ENCODE results near the gene GALNT12. TPM values are rescaled to one million over a fixed set of nuclear protein-coding genes. Genes with fewer than 3 reads are reported as not detected.
A peak's percentile ranks its signal among the peaks of the same experiment; 100 is the strongest.

Gene GALNT12
- total RNA-seq, 4 donors from 2014 or later = 18.9 to 58.6 (median 36.5) TPM

DNA sequence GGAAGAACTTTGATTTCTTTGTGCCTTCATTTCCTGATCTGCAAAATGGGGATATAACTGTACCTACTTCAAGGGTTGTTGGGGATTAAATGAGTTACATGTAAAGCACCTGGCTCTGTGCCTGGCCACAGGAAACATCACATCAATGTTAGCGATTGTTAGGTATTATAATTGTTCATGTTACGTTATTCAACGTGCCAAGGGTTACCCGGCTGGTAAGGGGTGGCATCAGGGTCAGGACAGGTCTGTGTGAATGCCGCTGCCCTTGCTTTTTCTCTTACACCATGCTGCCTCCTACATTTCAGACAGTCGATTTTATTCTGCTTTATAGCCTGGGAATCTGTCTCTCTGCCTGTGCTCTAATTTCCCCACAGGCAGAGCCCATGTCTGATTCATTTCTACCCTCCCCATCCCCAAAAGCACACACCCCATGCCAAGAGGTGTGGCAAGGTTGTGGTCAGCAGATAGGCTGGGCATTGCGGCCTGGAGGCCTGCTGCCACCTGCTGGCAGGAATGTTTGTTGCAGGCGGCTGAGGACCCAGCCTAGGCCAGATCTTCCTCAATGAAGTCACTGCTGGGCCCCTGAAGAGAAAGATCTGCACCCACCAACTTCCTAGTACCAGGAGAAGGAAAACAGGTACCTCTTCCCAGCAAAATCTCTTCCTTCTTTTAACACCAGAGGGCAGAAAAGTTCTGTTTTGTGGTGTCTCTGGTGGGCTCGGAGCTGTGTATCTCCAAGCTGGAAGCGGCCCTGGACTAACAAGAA is 16.4 kb upstream of the GALNT12 start:
- no peaks in the 10 kb centered on the region for H3K27me3 ChIP-seq
- intact Hi-C loops (cut with DNase I) = no loop called here
- peaks cover 38 to 42% of the 10 kb centered on the region in 2 donors for H3K4me1 ChIP-seq
- H3K9me3 ChIP-seq = no peaks in the 10 kb centered on the region
- TF ChIP-seq, protein P1, sequence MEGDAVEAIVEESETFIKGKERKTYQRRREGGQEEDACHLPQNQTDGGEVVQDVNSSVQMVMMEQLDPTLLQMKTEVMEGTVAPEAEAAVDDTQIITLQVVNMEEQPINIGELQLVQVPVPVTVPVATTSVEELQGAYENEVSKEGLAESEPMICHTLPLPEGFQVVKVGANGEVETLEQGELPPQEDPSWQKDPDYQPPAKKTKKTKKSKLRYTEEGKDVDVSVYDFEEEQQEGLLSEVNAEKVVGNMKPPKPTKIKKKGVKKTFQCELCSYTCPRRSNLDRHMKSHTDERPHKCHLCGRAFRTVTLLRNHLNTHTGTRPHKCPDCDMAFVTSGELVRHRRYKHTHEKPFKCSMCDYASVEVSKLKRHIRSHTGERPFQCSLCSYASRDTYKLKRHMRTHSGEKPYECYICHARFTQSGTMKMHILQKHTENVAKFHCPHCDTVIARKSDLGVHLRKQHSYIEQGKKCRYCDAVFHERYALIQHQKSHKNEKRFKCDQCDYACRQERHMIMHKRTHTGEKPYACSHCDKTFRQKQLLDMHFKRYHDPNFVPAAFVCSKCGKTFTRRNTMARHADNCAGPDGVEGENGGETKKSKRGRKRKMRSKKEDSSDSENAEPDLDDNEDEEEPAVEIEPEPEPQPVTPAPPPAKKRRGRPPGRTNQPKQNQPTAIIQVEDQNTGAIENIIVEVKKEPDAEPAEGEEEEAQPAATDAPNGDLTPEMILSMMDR (IDR thresholded peaks at IDR 0.05) = peak; percentile 98 to 100 (median 99)
- no peak for TF ChIP-seq POLR2A (IDR thresholded peaks at IDR 0.05)
- H3K4me3 ChIP-seq (replicated peaks in 1 of 3) = no peak overlapping the region
- peak; percentile 91 to 92 for DNase-seq
- peak overlapping the region; percentile 87 to 96 (median 94) for H3K27ac ChIP-seq
- 44 to 50% methylated on average over 9 to 10 of the region's 10 CpGs for WGBS, 2 donors
- H3K36me3 ChIP-seq = peaks cover 0 to 6% of the 10 kb centered on the region in 2 donors

GRCh38 chr9:98791608-98792490 is 15.6 kb upstream of the GALNT12 start:
- intact Hi-C loops (cut with DNase I) = no loop called here
- peaks cover 0 to 6% of the 10 kb centered on the region in 2 donors for H3K36me3 ChIP-seq

GRCh38 chr9:98793031-98793430 is 14.4 kb upstream of the GALNT12 start:
- intact Hi-C loops (cut with DNase I) = no loop called here
- Histone ChIP-seq H3K4me1 (peaks cover 38 to 42% of the 10 kb centered on the region in 2 donors), H3K36me3 (peaks cover 0 to 6% of the 10 kb centered on the region in 2 donors), H3K27me3 (no peaks in the 10 kb centered on the region), H3K27ac (peak overlapping the region; percentile 87 to 96 (median 94)), H3K4me3 (replicated peaks in 1 of 3) (no peak overlapping the region), H3K9me3 (no peaks in the 10 kb centered on the region)
- TF ChIP-seq, protein P1 (IDR thresholded peaks at IDR 0.05) = no peak
- DNase-seq = peak in 1 of 2 donors; percentile 45
- WGBS, 2 donors = 87 to 95% methylated on average over 2 of the region's 2 CpGs

More at GRCh38 chr9:98791608-98792490, 15.6 kb upstream of the GALNT12 start:
- DNase-seq = peak; percentile 90 to 92
- no peak overlapping the region for H3K4me3 ChIP-seq (replicated peaks in 1 of 3)
- H3K9me3 ChIP-seq = no peaks in the 10 kb centered on the region
- H3K27ac ChIP-seq = peak overlapping the region; percentile 87 to 96 (median 94)
- peak in 1 of 2 donors; percentile 41 for TF ChIP-seq POLR2A (IDR thresholded peaks at IDR 0.05)
- TF ChIP-seq, protein P1 (IDR thresholded peaks at IDR 0.05) = no peak
- WGBS, 2 donors = 43 to 57% methylated on average over 15 to 18 of the region's 18 CpGs
- no peaks in the 10 kb centered on the region for H3K27me3 ChIP-seq
- peaks cover 38 to 42% of the 10 kb centered on the region in 2 donors for H3K4me1 ChIP-seq

GRCh38 chr9:98794802-98795201 is 12.7 kb upstream of the GALNT12 start:
- Histone ChIP-seq H3K4me1 (peaks cover 42 to 45% of the 10 kb centered on the region in 2 donors), H3K27ac (peak overlapping the region in 2 of 3 donors; percentile 71 to 81), H3K36me3 (peaks cover 0 to 4% of the 10 kb centered on the region in 2 donors), H3K4me3 (replicated peaks in 1 of 3) (no peak overlapping the region), H3K27me3 (no peaks in the 10 kb centered on the region), H3K9me3 (no peaks in the 10 kb centered on the region)
- intact Hi-C loops (cut with DNase I) = no loop called here
- TF ChIP-seq, protein P1 (IDR thresholded peaks at IDR 0.05) = no peak
- no peak for TF ChIP-seq POLR2A (IDR thresholded peaks at IDR 0.05)
- no peak for DNase-seq
- 89 to 92% methylated on average over 3 of the region's 3 CpGs for WGBS, 2 donors

All from thyroid gland (tissue), 4 donors.